Mesenteric fat pad (tissue), 1 donor: Measurements from ENCODE around the gene AMOTL1. TPM values are rescaled to one million over a fixed set of nuclear protein-coding genes. Genes with fewer than 3 reads are reported as not detected.
"Not testable (repeated sequence)": the region's sequence is repeated elsewhere in the genome, so short reads cannot be mapped to it uniquely, and the experiment has no call there.

Experiments
- DNase-seq: peaks from one replicate; pipeline ENCODE4 v3.0.0-alpha.2; 2020; ENCODE audit warnings: low spot score
- total RNA-seq: library from RNA; stranded (reverse); fragmentation: NEBNext Ultra II Directional; extraction: Animal tissue kit (Norgen Biotek cat#: 25700); gene quantifications from one replicate; pipeline ENCODE4 v1.2.1, GENCODE V29; 2021
- donor health status: DM: yes; HTN: yes; CAD: no.

The AMOTL1 gene
- total RNA-seq, 1 donor from 2014 or later = 51.6 TPM

- no peak for DNase-seq
Observed at GRCh38 chr11:94851864-94852636, 83.9 kb downstream of the AMOTL1 start.

- DNase-seq = not testable (repeated sequence)
Observed at GRCh38 chr11:94853288-94853687, 85.1 kb downstream of the AMOTL1 start.

- no peak for DNase-seq
Observed at GRCh38 chr11:94853836-94854235, 85.7 kb downstream of the AMOTL1 start.

GRCh38 chr11:94854770-94855633, 86.8 kb downstream of the AMOTL1 start:
- no peak for DNase-seq

- no peak for DNase-seq
Observed at GRCh38 chr11:94855666-94856065, 87.5 kb downstream of the AMOTL1 start.

- DNase-seq = no peak
Observed at GRCh38 chr11:94856443-94856842, 88.3 kb downstream of the AMOTL1 start.

- DNase-seq = no peak
Observed at GRCh38 chr11:94857337-94857736, 89.2 kb downstream of the AMOTL1 start.

GRCh38 chr11:94858012-94858705, 90.0 kb downstream of the AMOTL1 start:
- no peak for DNase-seq

GRCh38 chr11:94860333-94860732, 92.2 kb downstream of the AMOTL1 start:
- no peak for DNase-seq

GRCh38 chr11:94861306-94861845, 93.2 kb downstream of the AMOTL1 start:
- DNase-seq = no peak

- DNase-seq = no peak
Observed at GRCh38 chr11:94862926-94863880, 95.0 kb downstream of the AMOTL1 start.

GRCh38 chr11:94864506-94865045, 96.4 kb downstream of the AMOTL1 start:
- no peak for DNase-seq

GRCh38 chr11:94866231-94866822, 98.2 kb downstream of the AMOTL1 start:
- no peak for DNase-seq

- DNase-seq = no peak
Observed at GRCh38 chr11:94866936-94867795, 99.0 kb downstream of the AMOTL1 start.

GRCh38 chr11:94868468-94868867, 100.3 kb downstream of the AMOTL1 start:
- no peak for DNase-seq

- DNase-seq = no peak
Observed at GRCh38 chr11:94869186-94869585, 101.0 kb downstream of the AMOTL1 start.

GRCh38 chr11:94870422-94870821, 102.3 kb downstream of the AMOTL1 start:
- DNase-seq = no peak

- no peak for DNase-seq
Observed at GRCh38 chr11:94871491-94872185, 103.5 kb downstream of the AMOTL1 start.
